GM12875 (cell line): ENCODE results near the gene CCNG1.

ENCODE experiments used
- H3K4me3 ChIP-seq: one replicate; pipeline ENCODE4 v1.5.1; 2011; ENCODE audit warnings: low read depth, low read length, control low read depth
- CTCF ChIP-seq: IDR thresholded peaks from 2 replicates; pipeline ENCODE4 v1.5.1; 2011; ENCODE audit warnings: low read depth, mild to moderate bottlenecking, control low read depth, inconsistent platforms, low read length, moderate library complexity, borderline replicate concordance; ENCODE audit not compliant: insufficient read depth

The CCNG1 gene

DNA sequence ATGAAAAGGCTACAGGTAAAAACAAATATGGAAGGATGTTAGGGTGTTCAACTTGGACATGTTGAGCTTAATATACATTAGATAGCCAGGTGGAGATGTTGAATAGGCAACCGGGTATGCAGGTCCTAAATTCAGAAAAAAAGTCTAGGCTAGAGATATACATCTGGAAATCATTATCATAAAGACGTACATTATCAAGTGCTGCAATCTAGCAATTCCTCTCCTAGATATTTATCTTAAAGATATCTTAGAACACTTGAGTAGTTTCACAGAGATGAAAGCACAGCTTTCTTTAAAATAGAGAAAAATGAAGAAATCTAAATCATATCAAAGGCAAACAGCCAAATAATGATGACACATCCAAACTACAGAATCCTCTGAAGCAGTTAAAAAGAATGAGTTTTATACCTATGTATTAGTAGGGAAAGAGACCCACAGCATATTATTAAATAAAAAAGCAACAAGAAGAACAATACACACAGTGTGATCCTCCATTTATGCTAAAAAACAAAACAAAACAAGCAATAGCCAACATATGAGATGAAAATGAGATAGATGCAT lies 18.7 kb downstream of the CCNG1 start:
- no peak overlapping the region for H3K4me3 ChIP-seq
- TF ChIP-seq CTCF, result no peak

DNA sequence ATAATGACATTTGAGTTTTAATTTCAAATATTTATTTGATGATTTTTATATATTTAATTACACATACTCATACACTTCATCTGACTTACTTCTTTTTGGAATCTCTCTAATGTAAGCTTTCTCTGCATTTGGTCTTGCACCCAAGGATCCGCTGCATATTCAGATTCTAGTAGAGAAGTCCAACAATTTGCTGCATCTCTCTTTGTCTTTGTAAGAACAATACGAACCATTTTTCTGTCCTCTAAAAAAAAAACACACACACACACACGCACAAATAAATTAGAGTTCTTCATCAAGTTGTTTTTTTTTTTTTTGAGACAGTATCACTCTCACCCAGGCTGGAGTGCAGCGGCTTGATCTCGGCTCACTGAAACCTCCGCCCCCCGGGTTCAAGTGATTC lies 19.4 kb downstream of the CCNG1 start:
- no peak overlapping the region for H3K4me3 ChIP-seq
- no peak for TF ChIP-seq CTCF

DNA sequence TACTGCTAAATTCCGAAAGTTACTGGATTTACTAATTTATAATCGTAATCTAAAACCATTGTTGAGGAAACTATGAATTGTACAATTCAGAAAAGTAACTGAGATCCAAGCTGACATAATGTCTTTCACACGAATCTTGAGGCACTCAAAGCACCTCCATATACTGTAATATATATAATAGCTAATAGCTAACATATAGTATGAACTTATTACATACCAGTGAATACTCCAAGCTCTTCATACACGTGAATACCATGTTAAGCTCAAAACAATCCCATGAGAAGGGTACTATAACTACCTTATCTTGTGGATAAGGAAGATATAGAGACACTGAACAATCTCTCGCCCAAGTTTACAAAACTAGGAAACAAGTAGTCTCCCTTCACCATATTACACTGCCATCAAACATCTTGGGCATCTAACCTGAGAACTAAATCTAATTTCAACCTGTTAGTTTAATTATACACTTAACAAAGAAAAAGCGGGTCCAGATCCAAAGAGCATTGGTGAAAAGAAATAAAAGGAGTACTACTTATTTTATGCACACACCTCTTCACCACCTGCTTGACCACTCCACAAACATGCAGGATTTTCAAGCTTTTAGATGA lies 21.5 kb downstream of the CCNG1 start:
- peak overlapping the region; percentile 91 for H3K4me3 ChIP-seq
- no peak for TF ChIP-seq CTCF

DNA sequence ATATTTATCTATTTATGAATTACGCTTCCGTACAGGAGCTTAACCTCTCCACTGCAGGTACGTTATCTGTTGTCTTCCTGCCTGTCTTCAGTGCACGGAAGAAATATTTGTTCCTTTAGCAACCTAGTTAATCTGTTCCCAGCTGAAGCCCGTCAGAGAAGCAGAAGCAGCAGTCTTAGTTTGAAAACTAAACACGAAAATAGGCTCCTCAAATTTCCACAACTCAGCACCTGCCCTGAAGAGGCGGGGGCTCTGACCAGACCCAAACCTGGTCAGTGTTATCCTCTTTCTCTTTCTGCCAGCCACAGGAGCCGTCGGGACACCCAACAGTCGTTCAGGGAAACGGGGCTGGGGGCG lies 22.0 kb downstream of the CCNG1 start:
- peak overlapping the region; percentile 91 for H3K4me3 ChIP-seq
- TF ChIP-seq CTCF, result no peak

- TF ChIP-seq CTCF, result peak; percentile 25; the same call in 1 of the 2 replicates
- peak within 1 kb of the TSS; percentile 91 for H3K4me3 ChIP-seq
Measured at GRCh38 chr5:163459819-163460561, 22.6 kb downstream of the CCNG1 start, which contains the start of gene NUDCD2. Gene NUDCD2, minus strand, starts transcription at chr5:163460102. Its CDS starts 52 bp downstream, at chr5:163460050.

- peak within 1 kb of the TSS; percentile 91 for H3K4me3 ChIP-seq
- TF ChIP-seq CTCF, result no peak
Measured at GRCh38 chr5:163460562-163461171, 23.3 kb downstream of the CCNG1 start, which contains the start of gene HMMR. Gene HMMR, plus strand, starts transcription at chr5:163460632. Its CDS starts 61 bp downstream, at chr5:163460693.
